HepG2 (cell line): ENCODE measurements around the gene SETD7.
"Not testable (repeated sequence)": the region's sequence is repeated elsewhere in the genome, so short reads cannot be mapped to it uniquely, and the experiment has no call there.

Experiments
- AKAP8 ChIP-seq: sonication (generic); formaldehyde crosslinking; IDR thresholded peaks from 2 replicates; pipeline ENCODE4 v1.5.1; 2020; ENCODE audit warnings: mild to moderate bottlenecking, missing genetic modification reagents
- IKZF1 ChIP-seq: fragments of 450-650 bp; IDR thresholded peaks from 2 replicates; pipeline ENCODE4 v1.7.1; 2016
- NFE2L2 ChIP-seq: fragments of 150-350 bp; IDR thresholded peaks from 2 replicates; pipeline ENCODE4 v1.6.1; 2014; ENCODE audit warnings: low read length
- POLR2A ChIP-seq, 2 experiments: IDR thresholded peaks; 2 replicates each; pipeline ENCODE4 v1.6.1; 2011; ENCODE audit warnings: low read depth in 2 of 2, low read length in 2 of 2, mild to moderate bottlenecking in 1 of 2, moderate library complexity in 1 of 2; ENCODE audit not compliant: insufficient read depth in 1 of 2
- ZNF274 ChIP-seq: sonication (generic); formaldehyde crosslinking; IDR thresholded peaks from 2 replicates; pipeline ENCODE4 v1.5.1; 2020; ENCODE audit warnings: mild to moderate bottlenecking, missing genetic modification reagents

DNA sequence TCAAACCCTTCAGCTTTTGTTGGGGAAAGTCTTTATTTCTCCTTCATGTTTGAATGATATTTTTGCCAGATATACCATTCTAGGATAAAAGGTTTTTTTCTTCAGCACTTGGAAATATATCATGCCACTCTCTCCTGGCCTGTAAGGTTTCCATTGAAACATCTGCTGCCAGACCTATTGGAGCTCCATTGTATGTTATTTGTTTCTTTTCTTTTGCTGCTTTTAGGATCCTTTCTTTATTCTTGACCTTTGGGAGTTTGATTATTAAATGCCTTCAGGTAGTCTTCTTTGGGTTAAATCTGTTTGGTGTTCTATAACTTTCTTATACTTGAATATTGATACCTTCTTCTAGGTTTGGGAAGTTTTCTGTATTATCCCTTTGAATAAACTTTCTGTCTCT lies 87.3 kb downstream of the SETD7 start:
- not testable (repeated sequence) for TF ChIP-seq AKAP8; POLR2A (IDR thresholded peaks at IDR 0.05; ENCODE audit: insufficient read depth in 1 of 2, low read depth in 2 of 2, low read length in 2 of 2); NFE2L2; IKZF1; ZNF274 (CRISPR knock-in tag)
